Measurements from ENCODE around the gene CHST15.

CHST15 gene

GRCh38 chr10:124085680-124086079 is 7.7 kb downstream of the CHST15 start:
- no peak overlapping the region for H3K4me3 ChIP-seq (ENCODE audit: control insufficient read depth, low read depth, low read length)
- DNase-seq (ENCODE audit: low read depth): no peak
- TF ChIP-seq, protein P1, sequence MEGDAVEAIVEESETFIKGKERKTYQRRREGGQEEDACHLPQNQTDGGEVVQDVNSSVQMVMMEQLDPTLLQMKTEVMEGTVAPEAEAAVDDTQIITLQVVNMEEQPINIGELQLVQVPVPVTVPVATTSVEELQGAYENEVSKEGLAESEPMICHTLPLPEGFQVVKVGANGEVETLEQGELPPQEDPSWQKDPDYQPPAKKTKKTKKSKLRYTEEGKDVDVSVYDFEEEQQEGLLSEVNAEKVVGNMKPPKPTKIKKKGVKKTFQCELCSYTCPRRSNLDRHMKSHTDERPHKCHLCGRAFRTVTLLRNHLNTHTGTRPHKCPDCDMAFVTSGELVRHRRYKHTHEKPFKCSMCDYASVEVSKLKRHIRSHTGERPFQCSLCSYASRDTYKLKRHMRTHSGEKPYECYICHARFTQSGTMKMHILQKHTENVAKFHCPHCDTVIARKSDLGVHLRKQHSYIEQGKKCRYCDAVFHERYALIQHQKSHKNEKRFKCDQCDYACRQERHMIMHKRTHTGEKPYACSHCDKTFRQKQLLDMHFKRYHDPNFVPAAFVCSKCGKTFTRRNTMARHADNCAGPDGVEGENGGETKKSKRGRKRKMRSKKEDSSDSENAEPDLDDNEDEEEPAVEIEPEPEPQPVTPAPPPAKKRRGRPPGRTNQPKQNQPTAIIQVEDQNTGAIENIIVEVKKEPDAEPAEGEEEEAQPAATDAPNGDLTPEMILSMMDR (IDR thresholded peaks at IDR 0.05; ENCODE audit: control insufficient read depth, insufficient read depth, low read depth, low read length, missing control alignments): no peak

DNA sequence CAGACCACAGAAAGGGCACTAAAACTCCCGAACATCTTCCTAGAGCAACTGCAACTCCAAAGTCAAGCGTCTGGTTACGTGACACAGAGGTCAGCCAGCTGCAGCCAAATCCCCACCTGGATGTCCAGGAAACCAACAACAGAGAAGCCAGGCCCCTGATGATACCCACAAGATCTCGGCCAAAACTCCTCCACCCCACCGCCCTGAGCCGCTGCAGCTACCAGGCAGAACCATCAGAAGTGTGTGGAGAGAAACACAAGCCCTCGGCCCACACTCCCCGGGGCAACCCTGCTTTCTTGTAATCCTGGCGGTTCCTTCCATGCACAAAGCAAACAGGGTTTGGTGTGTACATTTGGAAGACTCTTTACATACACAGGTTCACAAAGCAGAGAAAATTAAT is 8.7 kb downstream of the CHST15 start:
- no peak for DNase-seq (ENCODE audit: low read depth)
- TF ChIP-seq, protein P1 (IDR thresholded peaks at IDR 0.05; ENCODE audit: control insufficient read depth, insufficient read depth, low read depth, low read length, missing control alignments): no peak
- no peak overlapping the region for H3K4me3 ChIP-seq (ENCODE audit: control insufficient read depth, low read depth, low read length)

DNA sequence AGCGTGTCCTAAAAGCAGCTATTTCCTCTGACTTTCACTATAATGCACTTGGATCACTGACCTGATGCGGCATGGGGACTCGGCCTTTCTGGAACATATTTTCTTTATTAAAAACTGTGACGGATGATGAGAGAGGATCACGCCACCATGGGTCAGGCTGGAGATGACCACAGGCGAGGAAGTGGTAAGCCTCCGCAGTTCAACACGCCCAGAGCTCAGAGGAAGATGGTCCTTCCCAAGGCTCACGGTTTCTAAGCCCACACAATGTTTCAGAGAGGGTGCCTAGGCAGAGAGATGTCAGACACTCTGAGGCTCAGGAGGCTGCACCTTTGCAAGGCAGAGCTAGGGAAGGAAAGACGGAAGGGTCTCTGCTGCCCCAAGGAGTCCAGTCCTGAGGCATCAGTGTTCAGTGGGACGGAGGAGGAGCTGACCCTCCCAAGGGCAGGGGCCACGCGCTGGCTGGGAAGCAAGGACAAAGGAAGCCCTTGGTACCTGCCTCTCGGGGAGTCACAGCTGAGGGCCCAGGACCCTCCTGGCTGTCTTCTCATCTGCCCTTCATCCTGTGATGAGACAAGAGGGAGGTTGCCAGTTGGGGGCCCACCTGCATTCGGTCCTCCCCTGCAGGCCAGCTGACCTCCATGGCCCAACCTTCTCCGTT is 9.5 kb downstream of the CHST15 start:
- no peak for DNase-seq (ENCODE audit: low read depth)
- TF ChIP-seq, protein P1 (IDR thresholded peaks at IDR 0.05; ENCODE audit: control insufficient read depth, insufficient read depth, low read depth, low read length, missing control alignments): no peak
- no peak overlapping the region for H3K4me3 ChIP-seq (ENCODE audit: control insufficient read depth, low read depth, low read length)

- TF ChIP-seq, protein P1 (IDR thresholded peaks at IDR 0.05; ENCODE audit: control insufficient read depth, insufficient read depth, low read depth, low read length, missing control alignments): no peak
- DNase-seq (ENCODE audit: low read depth): no peak
- no peak overlapping the region for H3K4me3 ChIP-seq (ENCODE audit: control insufficient read depth, low read depth, low read length)
Observed at GRCh38 chr10:124083047-124083739, 10.2 kb downstream of the CHST15 start.

DNA sequence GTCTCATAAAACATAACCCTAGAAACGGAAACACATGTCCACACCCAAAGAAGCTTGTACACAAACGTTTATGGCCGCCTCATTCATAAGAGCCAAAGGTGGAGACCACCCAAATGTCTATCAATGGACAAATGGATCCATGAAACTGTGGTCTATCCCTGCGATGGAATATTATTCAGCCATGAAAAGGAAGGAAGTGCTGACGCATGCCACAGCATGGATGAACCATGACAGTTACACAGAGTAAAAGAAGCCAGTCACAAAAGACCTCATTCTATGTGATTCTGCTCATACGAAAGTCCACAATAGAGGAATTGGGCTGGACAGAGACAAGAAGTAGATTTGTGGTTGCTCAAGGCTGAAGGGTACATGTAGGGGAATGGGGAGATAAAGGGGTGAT is 10.8 kb downstream of the CHST15 start:
- DNase-seq (ENCODE audit: low read depth): no peak
- TF ChIP-seq, protein P1 (IDR thresholded peaks at IDR 0.05; ENCODE audit: control insufficient read depth, insufficient read depth, low read depth, low read length, missing control alignments): no peak

DNA sequence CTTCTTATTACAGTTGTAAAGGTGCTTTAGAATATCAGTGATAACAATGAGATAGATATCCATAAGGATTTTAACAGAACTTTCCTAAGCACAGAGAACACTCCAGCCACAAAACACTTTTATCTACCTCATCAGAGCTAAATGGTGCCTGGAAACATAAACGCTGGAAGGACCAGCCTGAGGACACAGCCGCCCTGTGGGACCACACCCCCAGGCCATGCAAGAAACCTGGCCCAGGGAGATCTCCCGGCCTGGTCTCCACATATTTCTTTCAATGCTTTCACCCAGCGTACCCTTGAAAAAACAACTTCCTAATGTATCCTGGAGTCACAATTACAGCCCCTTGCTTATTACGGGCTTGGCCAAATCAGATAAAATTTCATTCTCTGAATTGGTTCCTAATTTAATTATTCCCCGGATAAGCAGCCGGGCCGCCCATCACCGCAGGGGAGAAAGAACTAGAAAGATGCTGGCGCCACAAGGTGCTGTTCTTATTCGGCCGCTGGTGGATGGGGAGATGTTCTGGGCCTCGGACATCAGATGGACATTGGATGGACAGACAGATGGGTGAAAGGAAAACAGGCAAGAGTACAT is 11.8 kb downstream of the CHST15 start:
- TF ChIP-seq, protein P1 (IDR thresholded peaks at IDR 0.05; ENCODE audit: control insufficient read depth, insufficient read depth, low read depth, low read length, missing control alignments): no peak
- H3K4me3 ChIP-seq (ENCODE audit: control insufficient read depth, low read depth, low read length): no peak overlapping the region
- DNase-seq (ENCODE audit: low read depth): no peak

More for the DNA sequence above, 10.8 kb downstream of the CHST15 start:
- H3K4me3 ChIP-seq (ENCODE audit: control insufficient read depth, low read depth, low read length): no peak overlapping the region
